ENCODE measurements around the gene FZD4.

GRCh38 chr11:86906198-86906597, 49.0 kb downstream of the FZD4 start:
- TF ChIP-seq POLR2AphosphoS5 (IDR thresholded peaks at IDR 0.05; ENCODE audit: low read depth, low read length) (no peak), SIN3A (IDR thresholded peaks at IDR 0.05; ENCODE audit: borderline replicate concordance, insufficient read depth, low read length) (no peak), FOXP2 (optimal IDR thresholded peaks at IDR 0.05; ENCODE audit: borderline replicate concordance, extremely low read depth, extremely low read length, insufficient read depth) (no peak), TAF1 (IDR thresholded peaks at IDR 0.05; ENCODE audit: borderline replicate concordance, insufficient read depth, low read length) (no peak)
